SK-N-SH (cell line): ENCODE results near the gene CHTF18. TPM values are rescaled to one million over a fixed set of nuclear protein-coding genes. Genes with fewer than 3 reads are reported as not detected.
"Not testable (repeated sequence)": the region's sequence is repeated elsewhere in the genome, so short reads cannot be mapped to it uniquely, and the experiment has no call there.

ENCODE experiments used
- CTCF ChIA-PET: fragments of 300-600, 350-600 bp; formaldehyde crosslinking; extraction: SDS; loops from one replicate; lab custom pipeline; 2021; lab: Yijun Ruan, JAX
- POLR2A ChIA-PET: fragments of 350-600 bp; sonication (Branson Sonifier 250); formaldehyde crosslinking; extraction: SDS; loops from one replicate; lab custom pipeline; 2020; ENCODE audit warnings: antibody characterized with exemption, inconsistent platforms; lab: Yijun Ruan, JAX
- DNase-seq: peaks from one replicate; pipeline ENCODE4 v3.0.0; 2012
- H2AFZ ChIP-seq: fragments of 200-600 bp; sonication (generic); 2 replicates; pipeline ENCODE4 v1.8.1; 2016; ENCODE audit warnings: antibody characterized with exemption, mild to moderate bottlenecking, low read depth
- H3F3A ChIP-seq: fragments of 200-600 bp; sonication (generic); replicated peaks from 2 replicates; pipeline ENCODE3; 2016; ENCODE audit warnings: antibody characterized with exemption, mild to moderate bottlenecking; ENCODE audit not compliant: insufficient read depth
- H3K27ac ChIP-seq, 2 experiments: fragments of 200-500 bp in 1 of 2; fragments of 200-600 bp in 1 of 2; sonication (Bioruptor generic) in 1 of 2; sonication (generic), shearing (Covaris generic) in 1 of 2; 2 replicates each; pipeline versions ENCODE4 v1.5.1 to v1.6.1; 2014 to 2016; ENCODE audit warnings: low read depth in 2 of 2, inconsistent platforms in 1 of 2, low read length in 1 of 2, mild to moderate bottlenecking in 1 of 2, mixed read lengths in 1 of 2
- H3K27me3 ChIP-seq: fragments of 200-600 bp; sonication (generic), shearing (Covaris generic); 2 replicates; pipeline ENCODE4 v1.6.1; 2016; ENCODE audit warnings: mixed run types; ENCODE audit not compliant: insufficient read depth
- H3K36me3 ChIP-seq, 2 experiments: fragments of 200-500 bp in 1 of 2; fragments of 200-600 bp in 1 of 2; sonication (Bioruptor generic) in 1 of 2; sonication (generic) in 1 of 2; replicated peaks in 1 of 2; 2 replicates each; pipeline versions ENCODE3 to v1.5.1; 2014 to 2016; ENCODE audit warnings: low read length in 1 of 2, mild to moderate bottlenecking in 1 of 2; ENCODE audit not compliant: insufficient read depth in 2 of 2, control insufficient read depth in 1 of 2
- H3K4me1 ChIP-seq, 2 experiments: fragments of 200-500 bp in 1 of 2; fragments of 200-600 bp in 1 of 2; sonication (Bioruptor generic) in 1 of 2; sonication (generic), shearing (Covaris generic) in 1 of 2; 2 replicates each; pipeline versions ENCODE4 v1.5.1 to v1.6.1; 2014 to 2016; ENCODE audit warnings: low read depth in 1 of 2, low read length in 1 of 2, mixed run types in 1 of 2; ENCODE audit not compliant: insufficient read depth in 2 of 2, control insufficient read depth in 1 of 2
- H3K4me2 ChIP-seq: fragments of 200-600 bp; sonication (generic), shearing (Covaris generic); 2 replicates; pipeline ENCODE4 v1.6.1; 2017; ENCODE audit warnings: mixed run types
- H3K4me3 ChIP-seq, 2 experiments: fragments of 200-500 bp in 1 of 2; fragments of 200-600 bp in 1 of 2; sonication (Bioruptor generic) in 1 of 2; sonication (generic), shearing (Covaris generic) in 1 of 2; 2 replicates each; pipeline versions ENCODE4 v1.5.1 to v1.8.1; 2014 to 2016; ENCODE audit warnings: low read depth in 2 of 2, inconsistent platforms in 1 of 2, low read length in 1 of 2, mild to moderate bottlenecking in 1 of 2, mixed read lengths in 1 of 2, moderate library complexity in 1 of 2
- H3K79me2 ChIP-seq: fragments of 200-600 bp; sonication (generic); 2 replicates; pipeline ENCODE4 v1.8.1; 2017; ENCODE audit warnings: mild to moderate bottlenecking; ENCODE audit not compliant: insufficient read depth
- H3K9ac ChIP-seq: fragments of 200-600 bp; sonication (generic); 2 replicates; pipeline ENCODE4 v1.6.1; 2017; ENCODE audit warnings: mixed run types
- H3K9me2 ChIP-seq: fragments of 200-600 bp; sonication (generic); 2 replicates; pipeline ENCODE4 v1.6.1; 2017; ENCODE audit warnings: mixed run types
- H3K9me3 ChIP-seq: fragments of 200-600 bp; sonication (generic); 2 replicates; pipeline ENCODE4 v1.6.1; 2017; ENCODE audit warnings: mixed run types, mild to moderate bottlenecking, moderate library complexity
- H4K20me1 ChIP-seq: fragments of 200-600 bp; sonication (generic); 2 replicates; pipeline ENCODE4 v1.6.1; 2017; ENCODE audit warnings: mild to moderate bottlenecking, mixed run types; ENCODE audit not compliant: insufficient read depth
- NFIC ChIP-seq: IDR thresholded peaks from 2 replicates; pipeline ENCODE4 v1.4.0; 2012; ENCODE audit warnings: borderline replicate concordance
- TCF12 ChIP-seq: IDR thresholded peaks from 2 replicates; pipeline ENCODE4 v1.4.0; 2012
- TEAD4 ChIP-seq: IDR thresholded peaks from 2 replicates; pipeline ENCODE4 v1.4.0; 2012; ENCODE audit warnings: mild to moderate bottlenecking, borderline replicate concordance; ENCODE audit not compliant: insufficient read depth
- WGBS: methylation state at CpG from one replicate; pipeline ENCODE4 v1.1.6; 2017; ENCODE audit warnings: low lambda C conversion rate; 5-methylcytosine and 5-hydroxymethylcytosine counted together
- polyA plus RNA-seq, 3 experiments: library from polyadenylated mRNA; depleted of rRNA; stranded (reverse); fragments of >200 nt; gene quantifications; 2 replicates each; pipeline ENCODE4 v1.2.3, GENCODE V29; 2012
- TF ChIP-seq, protein P1 (sequence below): IDR thresholded peaks from 2 replicates; pipeline ENCODE4 v1.4.0; 2012; ENCODE audit warnings: low read depth, borderline replicate concordance
- TF ChIP-seq, protein P2 (sequence below): IDR thresholded peaks from 2 replicates; pipeline ENCODE4 v1.4.0; 2012; ENCODE audit warnings: low read depth

The CHTF18 gene
- polyA plus RNA-seq, 1 of the 3 experiments (the other 2 are of a cell fraction) = 17.7 TPM

- Histone ChIP-seq H3K4me3 (no peak overlapping the region), H3K27ac (no peak overlapping the region), H3K27me3 (no peaks in the 10 kb centered on the region), H2AFZ (no peak overlapping the region), H3F3A (peaks cover 4% of the 10 kb centered on the region), H3K36me3 (no peaks in the 10 kb centered on the region)
- WGBS = 85% methylated on average over 38 of the region's 39 CpGs
- TF ChIP-seq NFIC (no peak), TCF12 (no peak)
- TF ChIP-seq, protein P1, sequence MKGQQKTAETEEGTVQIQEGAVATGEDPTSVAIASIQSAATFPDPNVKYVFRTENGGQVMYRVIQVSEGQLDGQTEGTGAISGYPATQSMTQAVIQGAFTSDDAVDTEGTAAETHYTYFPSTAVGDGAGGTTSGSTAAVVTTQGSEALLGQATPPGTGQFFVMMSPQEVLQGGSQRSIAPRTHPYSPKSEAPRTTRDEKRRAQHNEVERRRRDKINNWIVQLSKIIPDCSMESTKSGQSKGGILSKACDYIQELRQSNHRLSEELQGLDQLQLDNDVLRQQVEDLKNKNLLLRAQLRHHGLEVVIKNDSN = no peak
- TF ChIP-seq, all 33 proteins: peak for 0
- no peaks in the 10 kb centered on the region for H3K79me2 ChIP-seq
- no peak overlapping the region for H3K9ac ChIP-seq
- POLR2A ChIA-PET = interaction anchor here (1.0 kb wide), 1 partner anchor 31 kb away, joined by 4 read pairs; the partner anchor contains the start of gene ANTKMT
- CTCF ChIA-PET = interaction anchor here (0.7 to 1.4 kb wide), 3 partner anchors 8 to 35 kb away, joined by 3 to 8 read pairs (median 3); no protein-coding TSS in a partner anchor
- H3K4me1 ChIP-seq = no peaks in the 10 kb centered on the region
- H3K9me2 ChIP-seq = no peaks in the 10 kb centered on the region
- H4K20me1 ChIP-seq = no peaks in the 10 kb centered on the region
- no peak overlapping the region for H3K4me2 ChIP-seq
- H3K9me3 ChIP-seq = peaks cover 1% of the 10 kb centered on the region; the same call in 1 of the 2 replicates
- no peak for DNase-seq
Observed at GRCh38 chr16:751152-752006, 37.0 kb upstream of the CHTF18 start.

DNA sequence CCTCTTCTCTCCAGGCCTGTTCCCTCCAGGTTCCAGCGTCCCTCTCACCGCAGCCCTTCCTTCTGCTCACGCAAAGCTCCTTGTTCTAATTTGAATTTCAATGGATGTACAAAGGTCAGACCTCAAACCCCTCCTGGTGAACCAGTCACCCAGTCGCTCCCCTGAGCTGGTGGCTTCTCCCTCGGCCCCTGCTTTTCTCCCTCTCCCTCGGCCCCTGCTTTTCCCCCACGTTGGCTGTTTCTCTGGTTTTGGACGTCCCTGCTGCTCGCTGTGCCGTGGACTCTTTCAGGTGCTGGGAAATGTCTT is 36.5 kb upstream of the CHTF18 start:
- no peaks in the 10 kb centered on the region for H3K79me2 ChIP-seq
- no peak overlapping the region for H3K27ac ChIP-seq
- H3K4me3 ChIP-seq = no peak overlapping the region
- ChIA-PET POLR2A (no interaction called here), CTCF (no interaction called here)
- H3K9ac ChIP-seq = no peak overlapping the region
- no peaks in the 10 kb centered on the region for H3K36me3 ChIP-seq
- peaks cover 4% of the 10 kb centered on the region for H3F3A ChIP-seq
- no peaks in the 10 kb centered on the region for H3K4me1 ChIP-seq
- H3K9me3 ChIP-seq = peaks cover 3% of the 10 kb centered on the region; the same call in 1 of the 2 replicates
- H4K20me1 ChIP-seq = no peaks in the 10 kb centered on the region
- H2AFZ ChIP-seq = no peak overlapping the region
- TF ChIP-seq, protein P2, sequence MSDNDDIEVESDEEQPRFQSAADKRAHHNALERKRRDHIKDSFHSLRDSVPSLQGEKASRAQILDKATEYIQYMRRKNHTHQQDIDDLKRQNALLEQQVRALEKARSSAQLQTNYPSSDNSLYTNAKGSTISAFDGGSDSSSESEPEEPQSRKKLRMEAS = no peak
- no peak for TF ChIP-seq TEAD4
- TF ChIP-seq, protein P1 = no peak
- no peaks in the 10 kb centered on the region for H3K27me3 ChIP-seq
- 68% methylated on average over 10 of the region's 10 CpGs for WGBS
- H3K4me2 ChIP-seq = no peak overlapping the region
- no peaks in the 10 kb centered on the region for H3K9me2 ChIP-seq
- no peak for DNase-seq

GRCh38 chr16:754121-754607 is 34.3 kb upstream of the CHTF18 start:
- H3K9me3 ChIP-seq, POLR2A ChIA-PET, H3K9ac ChIP-seq, H4K20me1 ChIP-seq, H3K27me3 ChIP-seq, H2AFZ ChIP-seq, H3K27ac ChIP-seq, H3K4me2 ChIP-seq, H3K79me2 ChIP-seq, H3F3A ChIP-seq, H3K4me3 ChIP-seq, H3K4me1 ChIP-seq, DNase-seq, H3K9me2 ChIP-seq, H3K36me3 ChIP-seq: not testable (repeated sequence)
- WGBS = 81% methylated on average over 10 of the region's 11 CpGs
- CTCF ChIA-PET = interaction anchor here (2.3 kb wide), 1 partner anchor 13 kb away, joined by 9 read pairs; the partner anchor contains the start of gene CIAO3
